GOT3 (cell line): ENCODE results near the gene KRTAP5-4.
"Not testable (repeated sequence)": the region's sequence is repeated elsewhere in the genome, so short reads cannot be mapped to it uniquely, and the experiment has no call there.

Source experiments
- DNase-seq: peaks from one replicate; lab custom pipeline; 2025; ENCODE audit warnings: mixed read lengths; lab: John Stamatoyannopoulos, UW

The KRTAP5-4 gene, protein sequence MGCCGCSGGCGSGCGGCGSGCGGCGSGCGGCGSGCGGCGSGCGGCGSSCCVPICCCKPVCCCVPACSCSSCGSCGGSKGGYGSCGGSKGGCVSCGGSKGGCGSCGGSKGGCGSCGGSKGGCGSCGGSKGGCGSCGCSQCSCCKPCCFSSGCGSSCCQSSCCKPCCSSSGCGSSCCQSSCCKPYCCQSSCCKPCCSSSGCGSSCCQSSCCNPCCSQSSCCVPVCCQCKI

DNA sequence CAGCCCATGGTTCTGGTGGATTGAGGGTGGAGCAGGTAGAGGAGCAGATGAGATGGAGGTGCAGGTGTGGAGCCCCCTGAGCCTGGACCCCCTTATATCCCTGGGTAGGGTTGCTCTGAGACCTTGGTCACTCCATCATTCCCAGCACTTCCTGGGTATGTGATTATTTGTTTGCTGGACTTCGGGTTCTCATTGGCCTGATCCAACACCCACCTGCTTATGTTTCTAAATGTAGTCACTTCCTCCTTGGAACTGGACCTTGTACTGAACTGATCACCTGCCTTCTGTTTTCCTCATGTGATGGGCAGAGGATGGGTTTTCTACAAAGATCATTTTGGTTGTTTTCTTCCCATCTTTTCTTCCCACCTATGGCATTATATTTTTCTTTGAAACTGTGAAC, at the start of gene KRTAP5-4:
Gene KRTAP5-4 (minus strand): TSS at position 53 of the 400 bp plus-strand sequence. CDS start 45 bp downstream, at position 8.
- no peak for DNase-seq

DNA sequence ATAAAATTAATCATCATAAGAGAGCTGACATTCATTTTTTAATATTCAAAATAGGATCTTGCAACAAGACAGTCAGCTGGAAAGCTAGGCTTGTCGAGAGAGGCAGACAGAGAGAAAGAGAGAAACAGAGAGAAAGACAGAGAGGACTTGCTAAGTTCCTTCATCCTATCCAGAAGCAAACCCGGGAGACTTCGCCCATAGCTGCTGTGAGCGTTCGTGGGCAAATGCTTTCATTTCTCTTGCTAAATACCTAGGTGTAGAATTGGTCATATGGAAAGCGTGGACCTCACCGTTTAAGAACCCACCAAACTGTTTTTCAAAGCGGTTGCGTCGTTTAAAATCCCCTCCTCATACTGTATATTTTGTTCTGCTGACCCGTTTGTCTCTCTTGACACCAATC, 49.7 kb upstream of the KRTAP5-4 start:
- DNase-seq = no peak

DNA sequence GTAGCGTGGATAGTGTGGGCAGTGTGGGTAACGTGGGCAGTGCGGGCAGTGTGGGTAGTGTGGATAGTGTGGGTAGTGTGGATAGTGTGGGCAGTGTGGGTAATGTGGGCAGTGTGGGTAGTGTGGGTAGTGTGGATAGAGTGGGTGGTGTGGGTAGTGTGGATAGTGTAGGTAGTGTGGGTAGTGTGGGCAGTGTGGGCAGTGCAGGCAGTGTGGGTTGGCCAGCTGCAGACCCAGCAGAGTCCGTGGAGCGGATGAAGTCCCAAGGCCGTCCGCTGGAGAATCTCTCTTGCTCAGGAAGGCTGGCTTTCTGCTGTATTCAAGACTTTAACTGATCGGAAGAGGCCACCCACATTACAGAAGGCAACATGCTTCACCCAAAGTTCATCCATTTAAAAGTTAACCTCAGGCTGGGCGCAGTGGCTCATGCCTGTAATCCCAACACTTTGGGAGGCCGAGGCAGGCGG, 49.0 kb upstream of the KRTAP5-4 start:
- DNase-seq = no peak

DNA sequence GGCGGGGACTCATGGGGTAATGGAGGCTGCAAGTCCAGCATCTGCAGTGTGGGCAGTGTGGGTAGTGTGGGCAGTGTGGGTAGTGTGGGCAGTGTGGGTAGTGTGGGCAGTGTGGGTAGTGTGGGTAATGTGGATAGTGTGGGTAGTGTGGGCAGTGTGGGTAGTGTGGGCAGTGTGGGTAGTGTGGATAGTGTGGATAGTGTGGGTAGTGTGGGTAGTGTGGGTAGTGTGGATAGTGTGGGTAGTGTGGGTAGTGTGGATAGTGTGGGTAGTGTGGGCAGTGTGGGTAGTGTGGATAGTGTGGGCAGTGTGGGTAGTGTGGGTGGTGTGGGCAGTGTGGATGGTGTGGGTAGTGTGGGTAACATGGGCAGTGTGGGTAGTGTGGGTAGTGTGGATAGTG, 48.5 kb upstream of the KRTAP5-4 start:
- DNase-seq = not testable (repeated sequence)

DNA sequence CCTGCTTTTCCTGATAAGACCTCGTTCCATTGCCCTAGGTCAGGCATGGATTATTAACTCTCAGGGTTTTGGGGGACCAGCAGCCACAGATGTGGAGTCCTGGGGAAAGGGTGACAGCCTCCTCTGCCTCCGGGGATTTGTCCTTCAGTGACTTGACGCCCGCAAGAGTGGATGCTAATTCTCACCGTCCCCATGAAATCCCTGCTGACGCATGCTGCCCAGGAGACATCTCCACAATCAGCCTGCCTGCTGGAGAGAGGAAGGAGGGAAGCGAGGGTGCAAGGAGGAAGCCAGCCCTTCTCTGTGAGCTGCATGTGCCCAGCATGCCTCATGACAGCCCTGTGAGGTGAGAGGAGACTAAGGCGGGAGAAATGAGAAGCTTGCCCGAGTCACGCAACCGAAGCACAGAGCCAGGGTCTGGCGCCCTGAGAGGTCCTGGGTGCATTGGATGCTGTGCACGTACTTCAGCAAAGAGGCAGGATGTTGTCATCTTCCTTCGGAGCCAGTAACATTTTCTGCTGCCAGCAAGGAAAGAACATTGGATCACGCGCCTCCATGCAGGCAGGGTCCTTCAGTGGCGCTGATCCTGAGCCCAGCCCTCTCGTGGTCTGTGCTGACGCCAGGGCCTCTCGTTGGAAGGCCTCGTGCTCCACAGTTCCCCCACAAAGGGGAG, 47.7 kb upstream of the KRTAP5-4 start:
- no peak for DNase-seq

DNA sequence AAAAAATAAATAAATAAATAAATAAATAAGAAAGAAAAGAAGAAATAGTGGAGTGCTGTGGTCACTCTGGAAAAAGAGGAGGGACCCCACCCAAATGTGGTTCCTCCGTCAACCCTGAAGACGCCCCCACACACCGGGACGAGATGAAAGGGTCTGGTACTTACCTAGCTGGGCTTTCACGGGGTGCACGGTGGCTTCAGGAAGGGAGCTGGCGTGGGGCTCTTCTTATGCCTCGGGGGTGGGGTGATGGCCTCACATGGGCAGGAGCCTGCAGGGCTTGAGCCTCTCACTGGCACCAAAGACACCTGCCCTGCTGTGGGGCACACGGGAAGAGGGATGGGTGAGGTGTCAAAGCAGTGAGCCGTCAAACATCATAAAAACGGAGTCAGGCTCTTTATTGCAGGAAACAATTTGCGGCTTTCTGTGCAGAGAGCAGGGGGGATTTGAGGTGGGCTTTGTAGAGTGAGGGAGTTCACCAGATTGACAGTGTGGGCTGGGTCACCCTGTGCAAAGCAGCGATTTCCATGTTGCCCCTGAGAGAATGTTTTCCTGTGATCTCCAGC, 47.1 kb upstream of the KRTAP5-4 start:
- DNase-seq = no peak

DNA sequence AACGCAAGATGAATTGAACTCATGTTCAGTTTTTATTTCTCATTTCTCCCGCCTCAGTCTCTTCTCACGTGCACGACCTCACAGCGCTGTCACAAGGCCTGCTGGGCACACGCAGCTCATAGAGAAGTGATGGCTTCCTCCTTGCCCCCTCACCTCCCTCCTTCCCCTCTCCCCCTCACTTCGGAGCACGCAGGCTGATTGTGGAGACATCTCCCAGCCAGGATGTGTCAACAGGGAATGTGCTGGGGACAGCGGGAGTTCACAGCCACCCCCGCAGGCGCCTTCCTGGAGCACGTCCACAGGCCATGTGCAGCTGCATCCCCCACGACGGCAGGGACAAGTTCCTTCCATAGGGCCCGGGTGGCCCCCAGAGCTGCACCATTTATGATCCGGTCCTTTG, 46.0 kb upstream of the KRTAP5-4 start:
- DNase-seq = no peak

DNA sequence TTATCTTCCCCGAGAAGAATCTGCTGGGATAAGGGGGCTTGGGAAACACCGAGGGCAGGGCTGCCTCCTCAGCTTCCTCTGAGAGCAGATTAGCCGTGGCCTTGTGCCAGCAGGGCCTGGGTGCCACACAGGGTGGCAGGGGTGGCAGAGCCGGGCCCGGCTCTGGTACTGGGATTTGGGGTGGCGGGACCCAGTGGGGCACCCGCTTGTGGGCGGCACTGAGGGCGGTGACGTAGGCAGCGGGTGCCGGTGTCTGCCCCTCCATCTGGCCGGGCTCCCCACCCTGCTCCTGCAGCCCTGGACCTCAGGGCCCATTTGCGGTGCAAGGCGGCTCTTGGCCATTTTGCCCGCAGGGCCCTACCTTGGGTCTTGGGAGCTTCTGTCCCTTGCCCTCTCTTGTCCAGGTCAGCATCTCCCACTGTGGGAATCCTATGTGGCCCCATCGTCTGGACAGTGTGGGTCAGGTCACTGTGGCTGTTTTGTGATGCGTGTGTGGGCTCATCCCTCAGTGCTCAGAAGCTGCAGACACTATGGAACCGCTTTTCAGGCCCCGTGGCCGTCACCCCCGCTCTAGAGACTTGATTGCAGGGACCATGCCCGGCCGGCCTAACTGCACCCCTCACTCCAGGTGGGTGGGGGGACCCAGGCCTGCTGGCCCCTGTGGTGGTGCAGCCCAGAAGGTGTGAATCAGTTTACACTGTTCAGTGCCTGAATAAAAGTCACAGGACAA, 45.3 kb upstream of the KRTAP5-4 start:
- DNase-seq = no peak

DNA sequence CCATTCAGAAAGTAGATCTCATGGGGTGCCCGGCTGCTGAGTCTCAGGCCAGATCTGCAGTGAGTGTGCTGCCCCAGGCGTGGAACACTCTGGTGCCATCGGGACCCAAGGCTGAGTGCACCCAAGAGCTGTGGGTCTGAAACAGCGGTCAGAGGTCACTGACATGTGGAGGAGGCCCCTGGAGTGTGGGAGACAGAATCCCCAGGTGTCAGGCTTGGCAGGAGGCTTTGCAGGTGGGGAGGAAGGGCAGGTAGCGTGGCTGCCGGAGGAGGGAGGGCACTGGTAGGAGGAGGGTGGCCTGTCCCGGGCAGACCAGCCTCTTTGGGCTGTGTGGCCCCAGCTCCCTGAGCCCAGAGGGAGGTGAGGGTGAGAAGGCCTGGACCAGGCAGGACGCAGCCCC, 43.4 kb upstream of the KRTAP5-4 start:
- DNase-seq = no peak

DNA sequence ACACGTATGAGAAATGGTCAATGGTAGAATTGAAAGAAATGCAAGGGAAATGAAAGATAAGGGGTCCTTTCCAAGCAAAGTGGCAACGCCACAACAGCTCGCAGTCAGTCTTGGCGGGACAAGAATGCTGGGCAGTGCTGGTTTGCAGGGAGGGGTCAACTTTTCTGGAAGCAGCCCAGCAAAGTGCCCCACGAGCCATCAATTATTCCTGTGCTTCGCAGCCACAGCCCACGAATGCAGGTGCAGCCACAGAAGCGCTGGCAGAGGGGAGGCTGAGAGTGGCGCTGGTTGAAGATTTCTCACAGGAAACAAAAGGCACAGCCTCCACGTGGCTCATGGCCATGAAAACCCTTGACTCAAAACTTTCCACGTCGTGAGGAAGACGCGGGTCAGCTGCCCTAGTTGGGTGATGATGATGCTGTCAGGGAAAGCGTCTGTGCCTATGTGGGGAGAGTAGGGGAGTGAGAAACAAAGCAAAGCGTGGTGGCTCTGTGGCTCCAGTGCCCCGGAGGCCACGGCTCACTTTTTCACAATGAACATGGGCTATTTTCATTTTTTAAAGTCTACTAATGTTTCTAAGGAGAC, 40.9 kb upstream of the KRTAP5-4 start:
- not testable (repeated sequence) for DNase-seq

DNA sequence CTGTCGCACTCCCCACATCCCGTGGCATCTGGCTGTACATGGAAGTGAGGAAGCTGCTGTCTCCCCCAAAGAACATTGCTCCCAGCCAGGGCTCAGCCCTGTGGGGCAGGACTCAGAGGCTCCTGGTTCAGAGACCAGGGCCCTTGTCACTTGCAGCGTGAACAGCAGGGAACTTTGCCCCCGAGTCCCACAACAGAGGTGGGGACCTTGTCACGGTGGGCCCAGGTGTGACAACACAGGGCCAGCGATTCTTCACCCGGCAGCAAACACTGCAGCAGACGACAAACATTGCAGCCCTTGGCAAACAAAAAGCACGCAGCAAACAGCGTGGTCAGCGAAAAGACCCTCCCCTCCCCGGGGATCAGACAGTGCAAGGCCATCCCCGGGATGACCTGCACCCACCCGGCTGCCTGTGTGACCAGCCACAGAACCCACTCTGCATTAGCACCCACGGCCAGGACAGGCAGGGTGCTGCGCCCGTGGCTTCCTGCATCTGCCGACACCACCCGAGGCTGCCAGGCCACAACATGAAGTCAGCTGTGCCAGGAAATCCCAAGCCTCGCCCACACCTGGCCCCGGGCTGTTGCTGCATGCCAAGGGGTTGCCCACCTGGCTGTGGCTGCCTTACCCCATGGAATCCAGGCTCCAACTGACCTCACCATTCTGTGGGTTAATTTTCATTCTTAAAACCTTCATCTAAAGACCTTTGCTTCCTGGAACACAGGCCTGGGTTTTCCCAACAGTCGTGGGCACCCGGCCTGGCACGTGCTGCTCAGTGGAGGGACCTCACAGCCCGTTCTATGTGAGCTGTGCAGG, 39.7 kb upstream of the KRTAP5-4 start:
- not testable (repeated sequence) for DNase-seq

DNA sequence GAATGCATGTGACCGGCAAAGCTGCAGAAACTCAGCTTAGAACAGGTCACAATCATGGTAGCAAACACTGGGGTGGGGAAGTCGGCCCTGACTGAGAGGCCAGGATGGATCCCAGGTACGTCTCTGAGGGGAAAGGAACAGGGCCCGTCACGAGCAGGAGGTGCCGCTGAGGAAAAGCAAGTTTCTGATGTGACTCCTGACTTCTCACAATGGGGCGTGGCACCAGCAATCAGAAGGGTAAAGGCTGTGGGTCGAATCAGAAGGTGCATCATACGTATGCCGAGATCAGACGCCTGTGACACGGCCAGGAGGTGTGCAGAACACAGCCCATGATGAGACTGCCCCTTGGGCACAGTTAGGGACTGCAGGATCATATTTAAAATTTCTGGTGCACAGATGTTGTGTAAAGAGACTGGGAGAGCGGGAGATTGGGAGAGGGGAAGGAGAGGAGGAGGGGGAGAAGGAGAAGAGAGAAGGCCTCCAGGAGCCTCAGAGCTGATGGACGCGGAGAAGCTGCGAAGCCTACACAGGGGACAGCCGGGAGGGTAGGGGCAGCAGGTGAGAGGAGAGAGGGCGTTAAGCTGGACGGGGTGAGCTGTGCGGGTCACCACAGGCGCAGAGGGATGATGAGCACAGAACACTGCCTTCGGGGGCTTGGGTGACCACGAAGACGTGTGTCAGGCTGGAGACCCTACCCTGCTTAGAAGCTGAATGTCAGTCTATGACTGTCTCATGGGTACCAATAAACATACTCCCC, 38.4 kb upstream of the KRTAP5-4 start:
- no peak for DNase-seq

DNA sequence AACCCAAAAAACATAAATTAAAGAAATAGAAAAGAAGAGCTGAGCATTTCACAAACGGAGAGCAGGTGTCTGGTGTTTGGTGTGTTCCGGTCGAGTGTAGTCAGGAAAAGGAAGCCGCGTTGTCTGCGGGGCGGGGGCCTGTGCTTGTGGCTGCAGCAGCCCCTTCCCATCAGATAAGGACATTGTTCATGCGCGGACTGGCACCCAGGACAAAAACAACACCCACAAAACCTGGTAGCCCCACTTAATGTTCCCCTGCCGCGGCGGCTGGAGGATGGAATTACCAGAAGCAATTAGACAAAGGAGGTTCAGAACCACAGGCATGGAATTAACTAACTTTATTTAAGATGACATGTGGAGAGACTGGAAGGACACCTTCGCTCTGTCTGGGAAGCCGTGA, 37.6 kb upstream of the KRTAP5-4 start:
- no peak for DNase-seq

DNA sequence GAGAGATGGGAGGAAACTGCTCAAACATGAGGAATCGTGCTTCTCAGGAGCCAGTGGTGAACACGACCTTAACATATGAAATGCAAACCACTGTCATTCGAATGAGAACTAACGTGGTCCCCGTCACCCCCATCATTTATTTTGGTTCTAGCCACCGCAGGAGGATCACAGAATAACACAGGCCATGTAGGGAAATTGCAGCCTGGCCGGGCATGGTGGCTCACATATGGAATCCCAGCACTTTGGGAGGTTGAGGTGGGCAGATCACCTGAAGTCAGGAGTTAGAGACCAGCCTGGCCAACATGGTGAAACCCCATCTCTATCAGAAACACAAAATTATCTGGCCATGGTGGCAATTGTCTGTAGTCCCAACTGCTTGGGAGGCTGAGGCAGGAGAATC, 34.7 kb upstream of the KRTAP5-4 start:
- no peak for DNase-seq

DNA sequence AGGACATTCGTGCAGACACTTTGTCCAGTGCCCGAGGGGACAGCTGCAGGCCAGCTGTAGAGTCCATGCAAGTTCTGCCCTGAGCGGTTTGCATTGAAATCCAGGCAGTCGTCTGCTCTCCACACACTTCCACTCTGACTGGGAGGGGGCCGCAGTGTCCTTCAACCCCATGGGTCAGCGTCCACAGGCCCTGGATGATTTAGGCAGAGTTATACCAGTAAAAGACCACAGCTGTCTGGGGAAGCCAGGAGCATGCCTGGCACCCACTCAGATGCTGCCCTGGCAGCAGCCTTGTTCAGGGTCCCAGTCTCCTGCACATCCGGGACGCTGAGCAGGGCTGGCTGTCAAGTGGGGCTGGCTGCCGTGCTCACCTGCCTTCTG, 34.1 kb upstream of the KRTAP5-4 start:
- DNase-seq = no peak

DNA sequence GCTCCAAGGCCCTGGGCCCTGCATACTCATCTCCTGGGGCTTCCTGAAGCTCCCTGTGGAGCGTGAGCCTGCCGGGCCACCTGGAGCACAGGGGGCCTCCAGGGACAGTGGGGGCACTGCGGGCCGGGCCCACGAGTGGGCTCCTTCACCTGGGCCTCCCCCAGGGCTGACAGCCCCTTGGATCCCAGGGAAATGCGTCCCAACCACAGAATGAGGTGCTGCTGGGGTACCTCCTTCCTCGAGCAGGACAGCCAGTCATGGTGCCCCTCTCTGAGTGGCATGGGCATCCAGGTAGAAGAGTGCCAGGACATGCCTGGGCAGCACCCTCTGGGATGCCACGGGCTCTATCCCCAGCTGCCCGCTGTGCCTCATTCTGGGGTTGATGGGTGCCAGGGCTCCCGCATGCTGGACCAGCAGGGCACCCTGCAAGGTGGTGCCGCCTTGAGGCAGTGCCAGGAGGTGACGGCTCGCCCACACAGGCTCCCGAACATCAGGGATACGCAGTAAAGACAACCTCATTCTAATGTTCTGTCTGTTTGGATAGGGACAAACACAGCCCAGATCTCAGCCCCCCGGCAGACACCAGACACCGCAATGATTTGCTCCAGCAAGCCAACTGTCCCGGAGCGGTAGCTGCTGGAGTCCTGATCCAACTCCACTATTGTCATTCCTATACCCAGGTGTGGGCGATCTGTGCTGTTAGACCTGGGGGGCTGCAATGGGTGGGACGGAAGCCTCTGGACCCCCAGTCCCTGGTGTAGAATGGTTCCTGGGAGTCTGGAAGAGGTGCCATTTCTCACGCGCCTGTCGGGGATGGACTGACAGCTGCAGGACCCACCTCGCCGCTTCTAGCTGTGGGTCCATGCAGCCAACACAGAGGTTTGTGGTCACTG, 33.5 kb upstream of the KRTAP5-4 start:
- no peak for DNase-seq

DNA sequence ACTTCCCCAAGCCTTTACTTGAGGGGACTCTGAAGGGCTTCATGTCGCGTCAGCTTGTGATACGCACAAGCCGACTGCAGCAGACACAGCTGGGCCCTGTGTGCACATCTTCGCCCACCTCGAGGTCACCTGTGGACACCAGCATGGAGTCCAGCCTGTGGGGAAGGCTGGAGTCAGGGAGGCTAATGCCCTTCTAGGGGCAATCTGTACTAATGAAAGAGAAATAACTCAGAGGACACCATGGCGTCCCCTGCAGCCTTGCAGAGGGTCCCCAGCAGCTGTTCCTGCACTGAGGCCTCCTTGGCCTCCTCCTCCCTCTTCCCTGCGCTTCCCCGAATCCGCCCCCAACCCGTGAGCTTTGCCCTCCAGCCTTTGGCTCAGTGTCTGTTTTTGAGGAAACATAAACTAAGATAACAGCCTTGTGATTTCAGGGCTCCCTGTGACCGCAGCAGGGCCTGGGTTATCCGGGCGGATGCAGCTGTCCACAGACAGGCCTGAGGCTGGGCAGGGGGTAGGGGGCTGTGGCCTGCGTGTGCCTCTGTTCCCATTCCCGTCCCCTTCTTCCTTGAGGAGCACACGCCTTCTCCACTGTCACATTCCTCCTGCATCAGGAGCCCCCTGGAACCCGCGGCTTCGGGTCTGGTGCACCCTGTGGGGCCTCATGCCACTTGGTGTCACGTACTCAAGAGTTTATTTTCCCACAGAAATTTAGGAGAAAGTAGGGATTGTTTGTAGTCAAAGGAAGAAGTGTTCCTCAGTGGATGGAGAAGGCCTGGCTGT, 32.6 kb upstream of the KRTAP5-4 start:
- DNase-seq = no peak

DNA sequence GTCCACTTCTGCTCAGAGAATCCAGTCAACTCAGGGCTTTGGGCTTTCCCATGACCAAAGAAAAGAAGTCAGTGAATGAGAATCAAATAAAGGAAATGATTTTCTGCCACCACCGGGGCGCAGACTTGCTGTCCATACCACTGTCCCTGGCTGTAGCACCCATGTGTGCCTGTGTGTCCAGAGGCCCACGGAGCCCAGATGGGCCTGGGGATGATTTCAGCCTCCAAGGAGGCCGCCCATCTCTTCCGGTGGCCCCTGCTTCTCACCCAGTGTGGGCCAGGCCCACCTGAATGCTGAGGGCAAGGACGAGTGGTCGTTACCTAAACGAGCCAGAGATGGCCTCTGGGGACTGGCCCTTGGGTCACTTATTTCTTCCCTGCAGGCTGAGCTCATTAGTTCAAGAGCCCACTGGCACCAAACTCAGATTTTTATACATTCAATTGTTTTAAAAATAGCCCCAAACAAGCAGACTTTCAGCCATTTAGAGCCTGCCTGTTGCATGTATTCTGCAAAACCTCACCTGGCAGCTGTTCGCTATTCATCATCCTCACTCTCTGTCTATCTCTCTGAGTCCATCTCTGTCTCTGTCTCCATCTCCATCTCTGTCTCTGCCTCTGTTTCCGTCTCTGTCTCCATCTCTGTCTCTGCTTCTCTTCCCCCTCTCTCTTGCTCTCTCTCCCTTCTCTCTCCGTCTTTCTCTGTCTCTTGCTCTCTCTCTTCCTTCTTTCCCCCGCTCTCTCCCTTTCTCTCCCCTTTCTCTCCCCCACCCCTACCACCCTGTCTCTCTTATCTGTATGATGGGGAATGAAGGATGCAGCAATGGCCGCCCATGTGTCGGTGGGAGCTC, 31.8 kb upstream of the KRTAP5-4 start:
- DNase-seq = no peak
